Caco-2 (cell line): ENCODE results near the gene RFX2. TPM values are rescaled to one million over a fixed set of nuclear protein-coding genes. Genes with fewer than 3 reads are reported as not detected.

ENCODE experiments used
- BruUV-seq: library from RNA; stranded (reverse); fragments of 400-500 nt; replicated peaks from 2 replicates; lab custom pipeline; 2021; lab: Mats Ljungman, UMichigan
- CTCF ChIA-PET: fragments of 300-600 bp; sonication (Branson Sonifier 250); formaldehyde crosslinking; loops from one replicate; lab custom pipeline; 2022; ENCODE audit warnings: antibody characterized with exemption; lab: Charles Lee
- POLR2A ChIA-PET: fragments of 300-600 bp; sonication (Branson Sonifier 250); formaldehyde crosslinking; loops from one replicate; lab custom pipeline; 2022; ENCODE audit warnings: antibody characterized with exemption; lab: Charles Lee
- DNase-seq, 2 experiments: peaks; one replicate each; pipeline versions ENCODE4 v3.0.0 to v3.0.0-alpha.2; 2020 to 2022
- H3K27me3 ChIP-seq: replicated peaks from 2 replicates; pipeline ENCODE4 v1.6.0; 2011; ENCODE audit warnings: low read length; ENCODE audit not compliant: control insufficient read depth, insufficient read depth
- H3K36me3 ChIP-seq: 2 replicates; pipeline ENCODE4 v1.5.1; 2011; ENCODE audit warnings: low read length; ENCODE audit not compliant: control insufficient read depth, insufficient read depth
- H3K4me1 ChIP-seq: fragments of 250-450 bp; sonication (Bioruptor Pico); 2 replicates; pipeline ENCODE4 v1.5.1; 2020; ENCODE audit warnings: mild to moderate bottlenecking
- H3K4me3 ChIP-seq: 2 replicates; pipeline ENCODE4 v1.5.1; 2011; ENCODE audit warnings: low read depth, mild to moderate bottlenecking, control low read depth, low read length
- H3K9me3 ChIP-seq: fragments of 250-450 bp; sonication (Bioruptor Pico); 2 replicates; pipeline ENCODE4 v1.5.1; 2020; ENCODE audit warnings: mild to moderate bottlenecking, moderate library complexity
- H3K27ac Mint-ChIP-seq: one replicate; pipeline ENCODE4 v1.8.0; 2022; ENCODE audit warnings: mixed read lengths; ENCODE audit not compliant: unreplicated experiment
- H3K27me3 Mint-ChIP-seq: one replicate; pipeline ENCODE4 v1.8.0; 2022; ENCODE audit warnings: mixed read lengths; ENCODE audit not compliant: insufficient read depth, unreplicated experiment
- H3K36me3 Mint-ChIP-seq: one replicate; pipeline ENCODE4 v1.8.0; 2022; ENCODE audit warnings: mild to moderate bottlenecking, mixed read lengths; ENCODE audit not compliant: insufficient read depth, unreplicated experiment
- H3K4me1 Mint-ChIP-seq: one replicate; pipeline ENCODE4 v1.8.0; 2022; ENCODE audit warnings: low read depth, mixed read lengths; ENCODE audit not compliant: unreplicated experiment
- H3K4me3 Mint-ChIP-seq: one replicate; pipeline ENCODE4 v1.8.0; 2022; ENCODE audit warnings: mild to moderate bottlenecking, moderate library complexity, mixed read lengths; ENCODE audit not compliant: unreplicated experiment
- H3K9me3 Mint-ChIP-seq: one replicate; pipeline ENCODE4 v1.8.0; 2022; ENCODE audit warnings: mixed read lengths; ENCODE audit not compliant: unreplicated experiment
- CTCF ChIP-seq, 2 experiments: fragments of 200-600 bp in 1 of 2; IDR thresholded peaks; 1 replicate in 1 of 2; 2 replicates in 1 of 2; pipeline versions ENCODE4 v1.5.1 to v1.8.0; 2011 to 2022; ENCODE audit warnings: antibody characterized with exemption in 1 of 2, control low read depth in 1 of 2, inconsistent platforms in 1 of 2, low read depth in 1 of 2, low read length in 1 of 2, mild to moderate bottlenecking in 1 of 2, moderate library complexity in 1 of 2; ENCODE audit not compliant: insufficient read depth in 1 of 2, severe bottlenecking in 1 of 2, unreplicated experiment in 1 of 2
- intact Hi-C: fragments of 100-400 bp; cut with micrococcal nuclease; formaldehyde crosslinking; loops from one replicate; pipeline ENCODE4 v1.10.0; 2022; ENCODE audit not compliant: unreplicated experiment
- total RNA-seq: library from RNA; stranded (reverse); gene quantifications from 2 replicates; pipeline ENCODE4 v1.2.3, GENCODE V29; 2022

RFX2 gene
- total RNA-seq, 1 experiment from 2014 or later: 9.3 TPM

- POLR2A ChIA-PET: no interaction called here
- peaks cover 3% of the 10 kb centered on the region for H3K27me3 Mint-ChIP-seq
- intact Hi-C loops: no loop called here
- no TSS peak for BruUV-seq
- no peak overlapping the region for H3K27ac Mint-ChIP-seq
- TF ChIP-seq CTCF (IDR thresholded peaks at IDR 0.05; ENCODE audit: insufficient read depth in 1 of 2, low read depth in 1 of 2, low read length in 1 of 2, severe bottlenecking in 1 of 2, unreplicated experiment in 1 of 2): no peak
- no peak overlapping the region for H3K4me3 Mint-ChIP-seq
- Histone ChIP-seq H3K27me3 (no peaks in the 10 kb centered on the region), H3K36me3 (no peaks in the 10 kb centered on the region), H3K9me3 (no peaks in the 10 kb centered on the region), H3K4me3 (no peak overlapping the region), H3K4me1 (no peaks in the 10 kb centered on the region)
- peaks cover 4% of the 10 kb centered on the region for H3K4me1 Mint-ChIP-seq
- CTCF ChIA-PET: interaction anchor here (0.6 kb wide), 1 partner anchor 19 kb away, joined by 3 read pairs; the partner anchor contains the start of gene ACSBG2
- DNase-seq: no peak
- peaks cover 7% of the 10 kb centered on the region for H3K9me3 Mint-ChIP-seq
- H3K36me3 Mint-ChIP-seq: no peaks in the 10 kb centered on the region
These were observed 5.7 kb upstream of the RFX2 start for GRCh38 chr19:6115992-6116391.

GRCh38 chr19:6113616-6114188 is 3.4 kb upstream of the RFX2 start:
- Histone ChIP-seq H3K36me3 (no peaks in the 10 kb centered on the region), H3K4me1 (no peaks in the 10 kb centered on the region), H3K4me3 (no peak overlapping the region), H3K9me3 (no peaks in the 10 kb centered on the region), H3K27me3 (no peaks in the 10 kb centered on the region)
- CTCF ChIA-PET: no interaction called here
- Mint-ChIP-seq H3K36me3 (peaks cover 10% of the 10 kb centered on the region), H3K27me3 (no peaks in the 10 kb centered on the region), H3K4me1 (peaks cover 15% of the 10 kb centered on the region), H3K4me3 (no peak overlapping the region), H3K9me3 (no peaks in the 10 kb centered on the region), H3K27ac (peak overlapping the region; percentile 46)
- intact Hi-C loops: loop anchor here (5.0 kb wide), 1 partner anchor 56 kb away; no protein-coding TSS in a partner anchor
- POLR2A ChIA-PET: no interaction called here
- DNase-seq: no peak
- TF ChIP-seq CTCF (IDR thresholded peaks at IDR 0.05; ENCODE audit: insufficient read depth in 1 of 2, low read depth in 1 of 2, low read length in 1 of 2, severe bottlenecking in 1 of 2, unreplicated experiment in 1 of 2): no peak
- no TSS peak for BruUV-seq

GRCh38 chr19:6109947-6110346 is 353 bp downstream of the RFX2 start:
- peak in 1 of 2 experiments; percentile 4 for DNase-seq
- intact Hi-C loops: loop anchor here (2.0 to 5.0 kb wide), 2 partner anchors 23 to 53 kb away; no protein-coding TSS in a partner anchor
- H3K4me1 ChIP-seq: 0 out of 2 replicates have a peak, but pooled peaks cover 4% of the 10 kb centered on the region
- no peaks in the 10 kb centered on the region for H3K36me3 ChIP-seq
- H3K9me3 Mint-ChIP-seq: no peaks in the 10 kb centered on the region
- H3K27me3 Mint-ChIP-seq: no peaks in the 10 kb centered on the region
- CTCF ChIA-PET: no interaction called here
- H3K27me3 ChIP-seq: no peaks in the 10 kb centered on the region
- no TSS peak for BruUV-seq
- POLR2A ChIA-PET: no interaction called here
- H3K9me3 ChIP-seq: no peaks in the 10 kb centered on the region
- H3K4me1 Mint-ChIP-seq: peaks cover 24% of the 10 kb centered on the region
- H3K27ac Mint-ChIP-seq: peak overlapping the region; percentile 79
- H3K4me3 ChIP-seq: peak overlapping the region; percentile 52
- peaks cover 16% of the 10 kb centered on the region for H3K36me3 Mint-ChIP-seq
- peak overlapping the region; percentile 81 for H3K4me3 Mint-ChIP-seq
- TF ChIP-seq CTCF (IDR thresholded peaks at IDR 0.05; ENCODE audit: insufficient read depth in 1 of 2, low read depth in 1 of 2, low read length in 1 of 2, severe bottlenecking in 1 of 2, unreplicated experiment in 1 of 2): no peak
